Right lobe of liver (tissue), 6 donors: ENCODE measurements around the gene HK1. TPM values are rescaled to one million over a fixed set of nuclear protein-coding genes. Genes with fewer than 3 reads are reported as not detected.
"Not testable (repeated sequence)": the region's sequence is repeated elsewhere in the genome, so short reads cannot be mapped to it uniquely, and the experiment has no call there.

Experiments
- ATAC-seq, 4 donors: fragments of 200-7000 bp; cut with Tn5 transposase; one replicate each; pipeline ENCODE4 v1.9.1; 2020; ENCODE audit warnings: mild to moderate bottlenecking in 4 of 4, moderate library complexity in 4 of 4
- DNase-seq, 3 donors: peaks; one replicate each; pipeline ENCODE4 v3.0.0-alpha.2; 2020
- H3K27ac ChIP-seq, 3 donors: fragments of 200-600 bp; one replicate each; pipeline ENCODE4 v1.8.0; 2022
- H3K27me3 ChIP-seq, 2 donors: fragments of 200-600 bp; one replicate each; pipeline ENCODE4 v1.8.0; 2022
- H3K36me3 ChIP-seq, 4 donors: fragments of 200-600 bp; sonication (generic) in 1 of 4; one replicate each; pipeline versions ENCODE4 v1.5.1 to v1.8.0; 2017 to 2022; ENCODE audit warnings: control low read depth in 1 of 4
- H3K4me1 ChIP-seq, 4 donors: fragments of 200-600 bp; sonication (generic) in 1 of 4; one replicate each; pipeline versions ENCODE4 v1.5.1 to v1.8.0; 2017 to 2022; ENCODE audit warnings: control low read depth in 1 of 4
- H3K4me3 ChIP-seq, 3 donors: fragments of 200-600 bp; one replicate each; pipeline ENCODE4 v1.8.0; 2022
- H3K9me3 ChIP-seq, 4 donors: fragments of 200-600 bp; sonication (generic) in 1 of 4; one replicate each; pipeline versions ENCODE4 v1.5.1 to v1.8.0; 2017 to 2022; ENCODE audit warnings: control low read depth in 1 of 4
- POLR2A ChIP-seq: fragments of 450-650 bp; IDR thresholded peaks from one replicate; pipeline ENCODE4 v1.6.1; 2017; ENCODE audit warnings: antibody characterized with exemption, mild to moderate bottlenecking
- WGBS: methylation state at CpG from one replicate; pipeline ENCODE4 v1.1.6; 2018; ENCODE audit warnings: low coverage, low lambda C conversion rate; ENCODE audit not compliant: insufficient coverage; ENCODE audit errors: missing lambda C conversion rate; 5-methylcytosine and 5-hydroxymethylcytosine counted together
- intact Hi-C, 2 donors: fragments of 100-400 bp; cut with DNase I; formaldehyde crosslinking; loops; one replicate each; pipeline versions ENCODE4 v1.11.2 to v1.14.1; 2022
- total RNA-seq, 6 experiments: library from RNA; depleted of rRNA in 2 of 6; stranded (reverse); fragments of >200 nt in 2 of 6; fragmentation: NEBNext Ultra II Directional in 3 of 6; extraction: Animal tissue kit (Norgen Biotek cat#: 25700) in 3 of 6; gene quantifications; one replicate each; pipeline versions ENCODE4 v1.1.0 to v1.2.4, GENCODE V29; 2016 to 2023
- TF ChIP-seq, protein P1 (sequence below), 4 donors: fragments of 200-600 bp in 3 of 4; fragments of 450-650 bp in 1 of 4; IDR thresholded peaks; one replicate each; pipeline versions ENCODE4 v1.5.1 to v1.8.0; 2016 to 2022; ENCODE audit warnings: antibody characterized with exemption in 4 of 4, mild to moderate bottlenecking in 2 of 4
- donor health status: DM: no; HTN: yes; CAD: no.
- donor health status: DM: no; HTN: no; CAD: no.
- donor health status: DM: no; HTN: no; CAD: no.
- donor health status: DM: no; HTN: yes; CAD: no.
- donor health status: DM: no; HTN: yes; CAD: no.

HK1 gene
- total RNA-seq, 6 experiments from 2014 or later, result 4.2 to 28.0 (median 7.2) TPM

DNA sequence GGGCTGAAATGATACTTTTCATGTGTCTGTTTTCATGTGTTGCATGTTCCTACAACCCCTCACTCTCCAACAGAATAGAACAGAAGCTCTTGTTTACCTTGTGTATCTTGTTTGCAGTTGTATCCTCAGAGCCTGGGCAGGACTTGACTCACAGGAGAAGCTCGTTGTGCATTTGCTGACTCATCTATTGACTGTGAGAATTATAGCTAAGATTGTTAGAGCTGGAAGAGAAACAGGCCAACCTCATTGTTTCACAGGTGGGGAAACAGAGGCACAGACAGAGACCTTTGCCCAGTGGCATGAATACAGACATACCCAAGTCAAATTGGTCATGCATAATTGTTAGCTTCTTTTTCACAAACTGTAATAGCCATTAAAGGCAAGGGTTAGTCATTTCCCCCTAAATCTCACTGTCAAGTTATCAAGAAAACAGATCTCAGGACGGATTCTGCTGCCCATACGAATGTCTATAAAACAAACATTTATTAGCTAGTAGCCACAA is 168.4 kb downstream of the HK1 start:
- no peaks in the 10 kb centered on the region for H3K27me3 ChIP-seq
- DNase-seq (no peak), ATAC-seq (peak in 1 of 4 donors; percentile 34)
- WGBS, result 39% methylated on average over 3 of the region's 3 CpGs
- intact Hi-C loops, result no loop called here
- no peak overlapping the region for H3K4me3 ChIP-seq
- H3K9me3 ChIP-seq, result no peaks in the 10 kb centered on the region
- H3K36me3 ChIP-seq, result no peaks in the 10 kb centered on the region
- H3K4me1 ChIP-seq, result peaks cover 0 to 4% (median 0%) of the 10 kb centered on the region in 4 donors
- H3K27ac ChIP-seq, result no peak overlapping the region
- TF ChIP-seq, protein P1, sequence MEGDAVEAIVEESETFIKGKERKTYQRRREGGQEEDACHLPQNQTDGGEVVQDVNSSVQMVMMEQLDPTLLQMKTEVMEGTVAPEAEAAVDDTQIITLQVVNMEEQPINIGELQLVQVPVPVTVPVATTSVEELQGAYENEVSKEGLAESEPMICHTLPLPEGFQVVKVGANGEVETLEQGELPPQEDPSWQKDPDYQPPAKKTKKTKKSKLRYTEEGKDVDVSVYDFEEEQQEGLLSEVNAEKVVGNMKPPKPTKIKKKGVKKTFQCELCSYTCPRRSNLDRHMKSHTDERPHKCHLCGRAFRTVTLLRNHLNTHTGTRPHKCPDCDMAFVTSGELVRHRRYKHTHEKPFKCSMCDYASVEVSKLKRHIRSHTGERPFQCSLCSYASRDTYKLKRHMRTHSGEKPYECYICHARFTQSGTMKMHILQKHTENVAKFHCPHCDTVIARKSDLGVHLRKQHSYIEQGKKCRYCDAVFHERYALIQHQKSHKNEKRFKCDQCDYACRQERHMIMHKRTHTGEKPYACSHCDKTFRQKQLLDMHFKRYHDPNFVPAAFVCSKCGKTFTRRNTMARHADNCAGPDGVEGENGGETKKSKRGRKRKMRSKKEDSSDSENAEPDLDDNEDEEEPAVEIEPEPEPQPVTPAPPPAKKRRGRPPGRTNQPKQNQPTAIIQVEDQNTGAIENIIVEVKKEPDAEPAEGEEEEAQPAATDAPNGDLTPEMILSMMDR (IDR thresholded peaks at IDR 0.05), result no peak
- no peak for TF ChIP-seq POLR2A

GRCh38 chr10:69449841-69450240 is 171.5 kb downstream of the HK1 start:
- H3K9me3 ChIP-seq, result no peaks in the 10 kb centered on the region
- TF ChIP-seq POLR2A, result no peak
- TF ChIP-seq, protein P1 (IDR thresholded peaks at IDR 0.05), result peak; percentile 35 to 53 (median 40)
- H3K27ac ChIP-seq, result no peak overlapping the region
- ATAC-seq, result peak; percentile 60 to 70 (median 62)
- 29% methylated on average over 1 of the region's 1 CpG for WGBS
- no peak overlapping the region for H3K4me3 ChIP-seq
- DNase-seq, result peak in 1 of 3 donors; percentile 56
- intact Hi-C loops, result no loop called here
- H3K27me3 ChIP-seq, result no peaks in the 10 kb centered on the region
- H3K36me3 ChIP-seq, result no peaks in the 10 kb centered on the region
- peaks cover 0 to 9% (median 0%) of the 10 kb centered on the region in 4 donors for H3K4me1 ChIP-seq

GRCh38 chr10:69450395-69450794 is 172.1 kb downstream of the HK1 start:
- H3K27me3 ChIP-seq, H3K27ac ChIP-seq, H3K4me1 ChIP-seq, H3K4me3 ChIP-seq, DNase-seq, ATAC-seq, H3K36me3 ChIP-seq, H3K9me3 ChIP-seq, intact Hi-C loops: not testable (repeated sequence)
- 79% methylated on average over 16 of the region's 16 CpGs for WGBS

DNA sequence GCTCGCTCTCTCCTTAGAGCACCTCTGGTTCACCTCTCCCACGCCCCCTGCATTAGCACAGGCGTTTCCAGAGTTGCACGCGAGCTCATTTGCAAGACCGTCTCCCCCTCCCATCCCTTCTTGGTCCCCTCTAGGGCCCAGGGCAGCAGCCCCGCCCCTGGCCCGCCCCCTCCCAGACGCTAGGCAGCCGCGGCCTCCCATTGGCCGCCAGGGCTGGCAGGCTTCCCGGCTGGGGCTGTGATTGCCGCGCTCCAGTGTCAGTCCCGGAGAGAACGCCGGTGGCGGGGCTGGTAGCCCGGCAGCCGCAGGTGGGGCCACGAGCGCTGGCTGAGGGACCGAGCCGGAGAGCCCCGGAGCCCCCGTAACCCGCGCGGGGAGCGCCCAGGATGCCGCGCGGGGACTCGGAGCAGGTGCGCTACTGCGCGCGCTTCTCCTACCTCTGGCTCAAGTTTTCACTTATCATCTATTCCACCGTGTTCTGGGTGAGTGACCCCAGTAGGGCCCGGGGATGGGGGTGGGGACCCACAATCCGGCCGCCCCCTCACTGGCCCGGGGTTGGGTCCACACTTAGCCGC is 173.0 kb downstream of the HK1 start, which contains the start of gene TSPAN15:
Gene TSPAN15 (plus strand): TSS at position 257 of the 575 bp plus-strand sequence. CDS start 130 bp downstream, at position 387.
- no peaks in the 10 kb centered on the region for H3K27me3 ChIP-seq
- DNase-seq (peak; percentile 85 to 89 (median 88)), ATAC-seq (peak; percentile 84 to 95 (median 88))
- H3K9me3 ChIP-seq, result no peaks in the 10 kb centered on the region
- H3K4me3 ChIP-seq, result peak within 1 kb of the TSS; percentile 50 to 65 (median 62)
- TF ChIP-seq POLR2A, result peak; percentile 50
- TF ChIP-seq, protein P1 (IDR thresholded peaks at IDR 0.05), result no peak
- no peaks in the 10 kb centered on the region for H3K36me3 ChIP-seq
- intact Hi-C loops, result no loop called here
- H3K4me1 ChIP-seq, result peaks cover 0 to 9% (median 0%) of the 10 kb centered on the region in 4 donors
- peak within 1 kb of the TSS in 2 of 3 donors; percentile 24 to 43 for H3K27ac ChIP-seq
- WGBS, result 9% methylated on average over 6 of the region's 45 CpGs

Other genes starting within 250 kb of the HK1 start
- 10 to 100 TPM; 20.0 to 95.1 (median 31.9) TPM for gene SRGN, start 190.4 kb upstream of the HK1 start, total RNA-seq
- gene VPS26A, start 154.3 kb upstream of the HK1 start, total RNA-seq, result 10 to 100 TPM; 13.3 to 24.7 (median 19.3) TPM
- gene SUPV3L1, start 98.3 kb upstream of the HK1 start, total RNA-seq, result 10 to 100 TPM; 18.4 to 28.5 (median 22.6) TPM
- 10 to 100 TPM in 3 of 6 experiments, 1 to 10 TPM in 1, under 1 TPM in 2; 0.24 to 44.5 (median 20.1) TPM for gene HKDC1, start 58.2 kb upstream of the HK1 start, total RNA-seq
- under 1 TPM in 3 of 6 experiments, not detected in 3; 0.16 to 0.22 (median 0.16) TPM for gene TACR2, start 138.4 kb downstream of the HK1 start, total RNA-seq
- 1 to 10 TPM; 2.3 to 8.3 (median 3.3) TPM for gene TSPAN15, start 173.0 kb downstream of the HK1 start, total RNA-seq